Smooth muscle cell (in vitro differentiated cells): Measurements from ENCODE around the gene ITGAD. TPM values are rescaled to one million over a fixed set of nuclear protein-coding genes. Genes with fewer than 3 reads are reported as not detected.

Source experiments
- DNase-seq: peaks from one replicate; lab custom pipeline; 2025; ENCODE audit not compliant: unreplicated experiment; lab: John Stamatoyannopoulos, UW
- H2AFZ ChIP-seq: fragments of 200-600 bp; sonication (generic); 2 replicates; pipeline ENCODE4 v1.6.0; 2016; ENCODE audit warnings: antibody characterized with exemption, low read depth, mild to moderate bottlenecking
- H3F3A ChIP-seq: fragments of 200-600 bp; sonication (generic); 2 replicates; pipeline ENCODE4 v1.6.0; 2017; ENCODE audit warnings: antibody characterized with exemption, low read depth
- H3K27ac ChIP-seq: fragments of 200-600 bp; sonication (generic); 2 replicates; pipeline ENCODE4 v1.5.1; 2016; ENCODE audit warnings: low read depth, mild to moderate bottlenecking
- H3K27me3 ChIP-seq: fragments of 200-600 bp; sonication (generic); 2 replicates; pipeline ENCODE4 v1.6.1; 2016; ENCODE audit warnings: low read depth, mild to moderate bottlenecking
- H3K36me3 ChIP-seq: fragments of 200-600 bp; sonication (generic); 2 replicates; pipeline ENCODE4 v1.5.1; 2016; ENCODE audit warnings: low read depth
- H3K4me1 ChIP-seq: fragments of 200-600 bp; sonication (generic); 2 replicates; pipeline ENCODE4 v1.5.1; 2016; ENCODE audit warnings: low read depth
- H3K4me2 ChIP-seq: fragments of 200-600 bp; sonication (generic); 2 replicates; pipeline ENCODE4 v1.6.0; 2016; ENCODE audit warnings: mild to moderate bottlenecking
- H3K4me3 ChIP-seq: fragments of 200-600 bp; sonication (generic); 2 replicates; pipeline ENCODE4 v1.5.1; 2016; ENCODE audit warnings: mild to moderate bottlenecking
- H3K79me2 ChIP-seq: fragments of 200-600 bp; sonication (generic); 2 replicates; pipeline ENCODE4 v1.6.0; 2016; ENCODE audit warnings: low read depth, mild to moderate bottlenecking
- H3K9ac ChIP-seq: fragments of 200-600 bp; sonication (generic); 2 replicates; pipeline ENCODE4 v1.6.0; 2016; ENCODE audit warnings: low read depth
- H3K9me3 ChIP-seq: fragments of 200-600 bp; sonication (generic); replicated peaks from 2 replicates; pipeline ENCODE4 v1.5.1; 2016; ENCODE audit warnings: low read depth
- H4K20me1 ChIP-seq: fragments of 200-600 bp; sonication (generic); 2 replicates; pipeline ENCODE4 v1.6.0; 2016; ENCODE audit warnings: low read depth
- whole genome bisulfite sequencing: methylation state at CpG from one replicate; pipeline ENCODE4 v1.1.7; 2016; ENCODE audit warnings: low lambda C conversion rate; 5-methylcytosine and 5-hydroxymethylcytosine counted together
- polyA plus RNA-seq: library from polyadenylated mRNA; unstranded; fragments of >200 nt; fragmentation: Nextera tagmentation; extraction: Ambion mirVana; gene quantifications from 2 replicates; pipeline ENCODE4 v1.2.1, GENCODE V29; 2016
- total RNA-seq: library from RNA; depleted of rRNA; stranded (reverse); fragments of >200 nt; gene quantifications from 2 replicates; pipeline ENCODE4 v1.2.3, GENCODE V29; 2014
- TF ChIP-seq, protein P1 (sequence below): fragments of 200-600 bp; sonication (generic); IDR thresholded peaks from 2 replicates; pipeline ENCODE4 v1.5.1; 2017; ENCODE audit warnings: borderline replicate concordance, mild to moderate bottlenecking, antibody characterized with exemption; ENCODE audit not compliant: insufficient read depth, poor library complexity, severe bottlenecking

ITGAD gene
- total and polyA plus RNA-seq, 2 experiments from 2014 or later: not detected

DNA sequence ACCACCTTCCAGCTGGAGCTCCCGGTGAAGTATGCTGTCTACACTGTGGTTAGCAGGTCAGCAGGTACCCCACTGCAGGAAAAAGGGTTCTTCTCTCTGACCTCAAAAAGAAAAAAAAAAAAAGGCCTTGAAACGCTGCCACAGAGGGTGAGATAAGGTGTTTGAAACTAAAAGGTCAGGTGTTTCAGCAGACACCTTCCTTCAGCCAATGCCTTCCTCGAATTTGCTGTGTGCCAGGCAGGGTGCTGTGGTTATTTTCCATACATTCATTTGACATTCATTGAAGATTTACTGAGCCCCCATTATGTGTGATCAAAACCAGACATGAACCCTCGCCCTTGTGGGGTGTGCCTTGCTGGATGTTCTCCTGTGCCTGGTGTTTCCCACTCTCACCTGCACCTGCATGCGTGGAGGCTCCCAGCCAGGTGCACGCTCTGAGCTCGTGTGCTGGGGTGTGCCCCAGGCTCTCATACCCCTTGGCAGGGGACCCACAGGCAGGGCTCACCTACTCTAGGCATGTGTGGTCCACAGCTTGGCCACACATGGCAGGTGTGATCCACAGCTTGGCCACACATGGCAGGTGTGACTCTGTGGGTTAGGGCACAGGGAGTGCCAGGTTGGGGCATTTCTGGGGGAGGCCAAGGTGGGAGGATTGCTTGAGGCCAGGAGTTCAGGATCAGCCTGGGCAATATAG is 15.8 kb upstream of the ITGAD start:
- Histone ChIP-seq H3K9me3 (no peaks in the 10 kb centered on the region), H3K4me3 (no peak overlapping the region), H3K79me2 (no peaks in the 10 kb centered on the region), H3K4me1 (no peaks in the 10 kb centered on the region), H3K4me2 (no peak overlapping the region), H4K20me1 (no peaks in the 10 kb centered on the region), H3K9ac (no peak overlapping the region), H2AFZ (no peak overlapping the region), H3K27ac (no peak overlapping the region), H3K36me3 (no peaks in the 10 kb centered on the region), H3K27me3 (no peaks in the 10 kb centered on the region), H3F3A (no peaks in the 10 kb centered on the region)
- TF ChIP-seq, protein P1, sequence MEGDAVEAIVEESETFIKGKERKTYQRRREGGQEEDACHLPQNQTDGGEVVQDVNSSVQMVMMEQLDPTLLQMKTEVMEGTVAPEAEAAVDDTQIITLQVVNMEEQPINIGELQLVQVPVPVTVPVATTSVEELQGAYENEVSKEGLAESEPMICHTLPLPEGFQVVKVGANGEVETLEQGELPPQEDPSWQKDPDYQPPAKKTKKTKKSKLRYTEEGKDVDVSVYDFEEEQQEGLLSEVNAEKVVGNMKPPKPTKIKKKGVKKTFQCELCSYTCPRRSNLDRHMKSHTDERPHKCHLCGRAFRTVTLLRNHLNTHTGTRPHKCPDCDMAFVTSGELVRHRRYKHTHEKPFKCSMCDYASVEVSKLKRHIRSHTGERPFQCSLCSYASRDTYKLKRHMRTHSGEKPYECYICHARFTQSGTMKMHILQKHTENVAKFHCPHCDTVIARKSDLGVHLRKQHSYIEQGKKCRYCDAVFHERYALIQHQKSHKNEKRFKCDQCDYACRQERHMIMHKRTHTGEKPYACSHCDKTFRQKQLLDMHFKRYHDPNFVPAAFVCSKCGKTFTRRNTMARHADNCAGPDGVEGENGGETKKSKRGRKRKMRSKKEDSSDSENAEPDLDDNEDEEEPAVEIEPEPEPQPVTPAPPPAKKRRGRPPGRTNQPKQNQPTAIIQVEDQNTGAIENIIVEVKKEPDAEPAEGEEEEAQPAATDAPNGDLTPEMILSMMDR: no peak
- DNase-seq: no peak
- 87% methylated on average over 7 of the region's 7 CpGs for WGBS

DNA sequence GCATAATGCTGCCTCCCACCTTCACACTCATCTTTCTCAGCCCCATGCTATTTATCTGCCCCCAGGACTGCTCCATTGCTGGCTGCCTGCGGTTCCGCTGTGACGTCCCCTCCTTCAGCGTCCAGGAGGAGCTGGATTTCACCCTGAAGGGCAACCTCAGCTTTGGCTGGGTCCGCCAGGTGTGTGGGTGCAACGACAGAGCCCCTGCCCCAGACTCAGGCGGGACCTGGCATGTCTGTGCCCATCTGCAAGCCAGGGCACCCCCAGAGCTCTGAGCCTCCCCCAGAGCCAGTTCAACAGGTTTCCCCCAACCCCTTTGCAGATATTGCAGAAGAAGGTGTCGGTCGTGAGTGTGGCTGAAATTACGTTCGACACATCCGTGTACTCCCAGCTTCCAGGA is 12.9 kb upstream of the ITGAD start:
- WGBS: 80% methylated on average over 12 of the region's 12 CpGs
- Histone ChIP-seq H3K36me3 (no peaks in the 10 kb centered on the region), H3K79me2 (no peaks in the 10 kb centered on the region), H3K4me1 (no peaks in the 10 kb centered on the region), H3K27ac (no peak overlapping the region), H3K9ac (no peak overlapping the region), H2AFZ (no peak overlapping the region), H3K4me3 (no peak overlapping the region), H3K27me3 (no peaks in the 10 kb centered on the region), H3K9me3 (no peaks in the 10 kb centered on the region), H4K20me1 (no peaks in the 10 kb centered on the region), H3F3A (no peaks in the 10 kb centered on the region), H3K4me2 (no peak overlapping the region)
- TF ChIP-seq, protein P1: no peak
- DNase-seq: no peak

DNA sequence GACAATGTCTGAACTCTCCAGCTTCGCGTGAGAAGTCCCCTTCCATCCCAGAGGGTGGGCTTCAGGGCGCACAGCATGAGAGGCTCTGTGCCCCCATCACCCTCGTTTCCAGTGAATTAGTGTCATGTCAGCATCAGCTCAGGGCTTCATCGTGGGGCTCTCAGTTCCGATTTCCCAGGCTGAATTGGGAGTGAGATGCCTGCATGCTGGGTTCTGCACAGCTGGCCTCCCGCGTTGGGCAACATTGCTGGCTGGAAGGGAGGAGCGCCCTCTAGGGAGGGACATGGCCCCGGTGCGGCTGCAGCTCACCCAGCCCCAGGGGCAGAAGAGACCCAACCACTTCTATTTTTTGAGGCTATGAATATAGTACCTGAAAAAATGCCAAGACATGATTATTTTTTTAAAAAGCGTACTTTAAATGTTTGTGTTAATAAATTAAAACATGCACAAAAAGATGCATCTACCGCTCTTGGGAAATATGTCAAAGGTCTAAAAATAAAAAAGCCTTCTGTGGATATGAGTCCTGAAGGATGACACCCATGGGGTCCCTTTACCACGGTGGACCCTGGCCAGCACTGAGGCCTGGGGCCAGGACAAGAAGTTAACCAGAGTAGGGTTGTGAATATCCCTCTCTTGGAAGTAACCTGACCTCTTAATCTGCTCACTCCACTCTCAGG is 10.5 kb upstream of the ITGAD start:
- Histone ChIP-seq H3K4me3 (no peak overlapping the region), H3K9me3 (no peaks in the 10 kb centered on the region), H3K9ac (no peak overlapping the region), H4K20me1 (no peaks in the 10 kb centered on the region), H3K79me2 (no peaks in the 10 kb centered on the region), H3K27ac (no peak overlapping the region), H3K4me1 (peaks cover 2% of the 10 kb centered on the region), H3K27me3 (no peaks in the 10 kb centered on the region), H2AFZ (no peak overlapping the region), H3K4me2 (no peak overlapping the region), H3F3A (no peaks in the 10 kb centered on the region), H3K36me3 (no peaks in the 10 kb centered on the region)
- TF ChIP-seq, protein P1: peak; percentile 66
- 30% methylated on average over 14 of the region's 14 CpGs for WGBS
- peak; percentile 10 for DNase-seq
